Tibial nerve (tissue), 4 donors: Measurements from ENCODE around the gene CLTRN. TPM values are rescaled to one million over a fixed set of nuclear protein-coding genes. Genes with fewer than 3 reads are reported as not detected.

ENCODE experiments used
- DNase-seq, 2 donors: peaks; one replicate each; pipeline ENCODE4 v3.0.0-alpha.2; 2019; ENCODE audit warnings: low spot score in 2 of 2
- H3K27ac ChIP-seq, 4 donors: fragments of 200-600 bp; sonication (generic) in 3 of 4; one replicate each; pipeline ENCODE4 v1.5.1; 2017 to 2019; ENCODE audit warnings: mild to moderate bottlenecking in 1 of 4
- H3K27me3 ChIP-seq, 2 donors: fragments of 200-600 bp; sonication (generic) in 1 of 2; one replicate each; pipeline versions ENCODE4 v1.5.1 to v1.6.0; 2017 to 2019
- H3K36me3 ChIP-seq, 3 donors: fragments of 200-600 bp; sonication (generic); one replicate each; pipeline ENCODE4 v1.5.1; 2018 to 2019
- H3K4me1 ChIP-seq, 4 donors: fragments of 200-600 bp; sonication (generic) in 3 of 4; one replicate each; pipeline ENCODE4 v1.5.1; 2017 to 2019
- H3K4me3 ChIP-seq, 4 donors: fragments of 200-600 bp; sonication (generic) in 3 of 4; one replicate each; pipeline ENCODE4 v1.5.1; 2017 to 2019; ENCODE audit warnings: mild to moderate bottlenecking in 1 of 4, moderate library complexity in 1 of 4
- H3K9me3 ChIP-seq, 4 donors: fragments of 200-600 bp; sonication (generic) in 3 of 4; one replicate each; pipeline ENCODE4 v1.5.1; 2017 to 2019
- CTCF ChIP-seq, 5 experiments: fragments of 200-600 bp in 3 of 5; fragments of 450-650 bp in 2 of 5; sonication (generic) in 3 of 5; IDR thresholded peaks; one replicate each; pipeline ENCODE4 v1.5.1; 2016 to 2019; ENCODE audit warnings: antibody characterized with exemption in 5 of 5, mild to moderate bottlenecking in 3 of 5, moderate library complexity in 2 of 5
- EP300 ChIP-seq, 2 donors: sonication (generic); formaldehyde crosslinking; IDR thresholded peaks; one replicate each; pipeline ENCODE4 v1.6.1; 2017; ENCODE audit warnings: antibody characterized with exemption in 2 of 2, mild to moderate bottlenecking in 1 of 2
- POLR2A ChIP-seq, 2 donors: fragments of 450-650 bp; IDR thresholded peaks; one replicate each; pipeline ENCODE4 v1.6.1; 2017; ENCODE audit warnings: antibody characterized with exemption in 2 of 2, mild to moderate bottlenecking in 2 of 2, moderate library complexity in 2 of 2
- WGBS, 2 donors: methylation state at CpG; one replicate each; pipeline ENCODE4 v1.1.5; 2018; 5-methylcytosine and 5-hydroxymethylcytosine counted together
- total RNA-seq, 4 donors: library from RNA; depleted of rRNA; stranded (reverse); fragments of >200 nt; gene quantifications; one replicate each; pipeline ENCODE4 v1.1.0, GENCODE V29; 2016

CLTRN gene
- total RNA-seq, 4 donors from 2014 or later = 1.0 to 1.1 TPM; not detected in 2

- Histone ChIP-seq H3K4me1 (no peaks in the 10 kb centered on the region), H3K4me3 (no peak overlapping the region), H3K27ac (no peak overlapping the region), H3K27me3 (peaks cover 0 to 15% of the 10 kb centered on the region in 2 donors), H3K36me3 (no peaks in the 10 kb centered on the region), H3K9me3 (no peaks in the 10 kb centered on the region)
- TF ChIP-seq EP300 (IDR thresholded peaks at IDR 0.05) = no peak
- no peak for DNase-seq
These were observed 33.0 kb downstream of the CLTRN start for GRCh38 chrX:15631637-15632036.

GRCh38 chrX:15623054-15623453 lies 41.6 kb downstream of the CLTRN start:
- WGBS, 2 donors = 57 to 64% methylated on average over 1 of the region's 1 CpG

GRCh38 chrX:15619053-15619755 lies 45.4 kb downstream of the CLTRN start:
- WGBS, 2 donors = 76 to 78% methylated on average over 3 of the region's 3 CpGs
- no peak for DNase-seq
- Histone ChIP-seq H3K9me3 (no peaks in the 10 kb centered on the region), H3K4me1 (no peaks in the 10 kb centered on the region), H3K4me3 (no peak overlapping the region), H3K27me3 (peaks cover 0 to 23% of the 10 kb centered on the region in 2 donors), H3K27ac (no peak overlapping the region), H3K36me3 (no peaks in the 10 kb centered on the region)
- TF ChIP-seq EP300 (IDR thresholded peaks at IDR 0.05) (no peak), CTCF (IDR thresholded peaks at IDR 0.05) (no peak), POLR2A (IDR thresholded peaks at IDR 0.05) (no peak)

More at GRCh38 chrX:15623054-15623453, 41.6 kb downstream of the CLTRN start:
- Histone ChIP-seq H3K4me1 (no peaks in the 10 kb centered on the region), H3K36me3 (no peaks in the 10 kb centered on the region), H3K4me3 (no peak overlapping the region), H3K27ac (no peak overlapping the region), H3K9me3 (no peaks in the 10 kb centered on the region), H3K27me3 (peaks cover 0 to 15% of the 10 kb centered on the region in 2 donors)
- no peak for DNase-seq
- TF ChIP-seq POLR2A (IDR thresholded peaks at IDR 0.05) (no peak), CTCF (IDR thresholded peaks at IDR 0.05) (no peak), EP300 (IDR thresholded peaks at IDR 0.05) (no peak)

GRCh38 chrX:15617111-15617510 lies 47.5 kb downstream of the CLTRN start:
- Histone ChIP-seq H3K27me3 (peaks cover 0 to 22% of the 10 kb centered on the region in 2 donors), H3K27ac (no peak overlapping the region), H3K4me1 (no peaks in the 10 kb centered on the region), H3K4me3 (no peak overlapping the region), H3K9me3 (no peaks in the 10 kb centered on the region), H3K36me3 (no peaks in the 10 kb centered on the region)
- 82 to 89% methylated on average over 5 to 6 of the region's 6 CpGs for WGBS, 2 donors
- no peak for DNase-seq
- no peak for TF ChIP-seq POLR2A (IDR thresholded peaks at IDR 0.05)
- no peak for TF ChIP-seq CTCF (IDR thresholded peaks at IDR 0.05)
- TF ChIP-seq EP300 (IDR thresholded peaks at IDR 0.05) = no peak

- H3K36me3 ChIP-seq = no peaks in the 10 kb centered on the region
- H3K27me3 ChIP-seq = peaks cover 0 to 21% of the 10 kb centered on the region in 2 donors
- no peaks in the 10 kb centered on the region for H3K4me1 ChIP-seq
- DNase-seq = peak in 1 of 2 donors; percentile 6
- H3K9me3 ChIP-seq = no peaks in the 10 kb centered on the region
- TF ChIP-seq EP300 (IDR thresholded peaks at IDR 0.05) = no peak
- TF ChIP-seq CTCF (IDR thresholded peaks at IDR 0.05) = no peak
- TF ChIP-seq POLR2A (IDR thresholded peaks at IDR 0.05) = no peak
- no peak overlapping the region for H3K4me3 ChIP-seq
- 67 to 70% methylated on average over 3 of the region's 3 CpGs for WGBS, 2 donors
- no peak overlapping the region for H3K27ac ChIP-seq
These were observed 48.1 kb downstream of the CLTRN start for GRCh38 chrX:15616531-15616930.
